GM18858 (cell line): ENCODE measurements around the gene TBC1D22A.
A peak's percentile ranks its signal among the peaks of the same experiment; 100 is the strongest.

Source experiments
- ATAC-seq: cut with Tn5 transposase; IDR thresholded peaks from one replicate; pipeline ENCODE4 v1.9.1; 2021; ENCODE audit not compliant: unreplicated experiment

TBC1D22A gene

GRCh38 chr22:46983046-46983445 is 220.6 kb downstream of the TBC1D22A start:
- no peak for ATAC-seq

DNA sequence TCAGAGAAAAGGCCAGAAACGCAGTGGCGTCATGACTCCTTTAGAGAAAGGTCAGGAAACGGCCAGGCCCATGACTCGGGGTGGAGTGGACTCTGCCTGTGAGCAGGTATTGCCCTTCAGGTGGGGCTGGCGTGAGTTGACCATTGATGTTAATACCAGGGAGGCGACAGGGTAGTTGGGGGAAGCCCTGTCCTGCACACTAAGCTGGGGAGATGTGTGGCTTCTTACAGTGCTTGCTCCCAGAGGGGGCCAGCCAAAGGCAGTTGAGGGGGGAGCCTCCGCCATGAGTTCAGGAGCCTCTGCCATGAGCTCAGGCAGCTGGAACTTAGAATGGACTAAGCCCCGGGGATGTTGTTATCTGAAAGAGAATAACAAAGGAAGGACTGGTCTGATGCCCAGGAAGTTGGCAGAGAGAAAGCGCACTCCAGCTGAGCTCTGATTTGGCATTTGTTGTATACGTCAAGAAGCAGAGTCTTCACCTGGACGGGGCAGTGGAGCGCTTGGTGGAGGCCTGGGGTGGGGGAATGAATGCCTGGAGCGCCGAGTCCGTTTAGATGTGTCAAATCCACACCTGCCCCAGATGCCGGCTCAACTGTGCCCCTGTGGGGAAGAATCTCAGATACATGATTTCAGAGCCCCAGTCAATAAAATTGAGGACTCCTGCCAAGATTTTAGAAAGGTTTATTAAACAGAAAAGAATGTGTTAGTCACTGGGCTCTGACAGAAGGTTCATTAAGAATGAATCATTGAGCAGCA is 222.5 kb downstream of the TBC1D22A start:
- ATAC-seq = no peak

DNA sequence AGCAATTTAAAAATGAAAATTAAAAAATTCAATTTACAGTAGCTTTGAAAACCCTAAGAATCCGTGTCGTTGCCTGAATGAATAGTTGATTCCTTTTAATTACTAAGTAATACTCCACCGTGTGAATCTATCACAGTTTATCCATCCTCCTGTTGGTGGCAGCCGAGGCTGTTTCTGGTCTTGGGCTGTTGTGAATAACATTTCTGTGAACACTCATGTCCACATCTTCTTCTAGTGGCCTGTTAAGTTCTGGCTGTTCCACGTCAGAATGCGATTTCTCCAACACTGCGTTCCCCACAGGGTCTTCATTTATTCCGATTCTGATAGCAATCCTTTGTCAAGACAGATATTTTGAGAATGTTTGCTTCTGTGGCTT is 223.0 kb downstream of the TBC1D22A start:
- ATAC-seq = no peak

GRCh38 chr22:46986788-46987187 is 224.3 kb downstream of the TBC1D22A start:
- no peak for ATAC-seq

- no peak for ATAC-seq
Observed at GRCh38 chr22:46990937-46991550, 228.6 kb downstream of the TBC1D22A start.

- ATAC-seq = no peak
Observed at GRCh38 chr22:46991666-46992065, 229.2 kb downstream of the TBC1D22A start.

- ATAC-seq = no peak
Observed at GRCh38 chr22:46992121-46992731, 229.8 kb downstream of the TBC1D22A start.

- no peak for ATAC-seq
Observed at GRCh38 chr22:46993633-46994032, 231.2 kb downstream of the TBC1D22A start.

DNA sequence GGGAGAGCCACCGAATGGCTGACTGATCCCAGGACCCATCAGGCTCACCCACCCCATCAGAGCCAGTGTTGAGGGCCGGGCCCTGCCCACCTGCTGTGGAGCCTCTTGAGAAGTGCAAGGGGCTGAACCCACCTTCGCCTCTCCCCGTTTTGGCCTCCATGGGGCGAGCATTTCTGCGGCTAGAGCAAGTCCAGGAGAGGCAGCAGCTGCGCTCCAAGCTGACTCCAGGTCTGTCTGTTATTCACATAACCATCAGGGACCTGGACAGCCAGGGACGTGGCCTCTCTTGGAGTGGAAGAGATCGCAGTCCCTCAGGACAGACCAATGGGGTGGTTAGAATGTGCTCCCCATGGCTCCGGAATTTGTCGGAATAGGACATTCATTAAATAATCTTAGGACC is 231.8 kb downstream of the TBC1D22A start:
- no peak for ATAC-seq

- no peak for ATAC-seq
Observed at GRCh38 chr22:46994983-46995382, 232.5 kb downstream of the TBC1D22A start.

GRCh38 chr22:46995501-46996360 is 233.3 kb downstream of the TBC1D22A start:
- ATAC-seq = no peak

DNA sequence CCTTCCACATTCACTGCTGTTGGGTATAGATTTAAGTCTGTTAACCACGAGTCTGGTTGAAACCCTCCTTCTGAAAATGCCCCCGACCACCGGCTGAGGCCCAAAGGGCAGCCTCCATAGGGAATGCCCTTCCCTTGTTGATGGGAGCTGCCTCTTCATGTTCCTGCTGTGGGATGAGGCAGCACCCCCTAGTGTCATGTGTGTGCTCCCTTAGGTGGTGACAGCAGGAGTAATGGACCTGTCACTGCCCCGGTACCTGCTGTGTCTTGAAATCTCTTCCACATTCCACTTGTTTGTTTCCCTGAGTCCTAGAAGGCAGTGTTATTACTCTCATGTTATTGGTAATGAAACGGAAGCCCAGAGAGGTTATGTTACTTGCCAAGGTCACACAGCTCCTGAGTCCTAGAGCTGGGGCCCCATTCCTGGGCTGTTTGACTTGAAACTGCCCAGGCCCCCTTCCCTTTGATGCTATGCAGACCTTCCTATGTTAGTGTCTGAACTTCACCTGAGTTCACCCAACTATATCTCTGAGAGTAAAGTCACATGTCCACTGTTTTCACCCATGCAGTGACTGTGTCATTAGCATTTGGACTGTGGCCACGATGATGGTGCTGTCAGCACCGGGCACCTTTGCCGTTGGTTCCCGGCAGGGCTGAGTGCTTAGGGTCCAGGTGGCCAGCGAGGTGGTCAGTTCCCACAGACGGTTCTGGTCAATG is 234.3 kb downstream of the TBC1D22A start:
- no peak for ATAC-seq

GRCh38 chr22:46997311-46997970 is 235.0 kb downstream of the TBC1D22A start:
- ATAC-seq = no peak

- no peak for ATAC-seq
Observed at GRCh38 chr22:46998331-46998730, 235.9 kb downstream of the TBC1D22A start.

- ATAC-seq = no peak
Observed at GRCh38 chr22:47000256-47000655, 237.8 kb downstream of the TBC1D22A start.

GRCh38 chr22:47000888-47001287 is 238.4 kb downstream of the TBC1D22A start:
- ATAC-seq = peak; percentile 35

DNA sequence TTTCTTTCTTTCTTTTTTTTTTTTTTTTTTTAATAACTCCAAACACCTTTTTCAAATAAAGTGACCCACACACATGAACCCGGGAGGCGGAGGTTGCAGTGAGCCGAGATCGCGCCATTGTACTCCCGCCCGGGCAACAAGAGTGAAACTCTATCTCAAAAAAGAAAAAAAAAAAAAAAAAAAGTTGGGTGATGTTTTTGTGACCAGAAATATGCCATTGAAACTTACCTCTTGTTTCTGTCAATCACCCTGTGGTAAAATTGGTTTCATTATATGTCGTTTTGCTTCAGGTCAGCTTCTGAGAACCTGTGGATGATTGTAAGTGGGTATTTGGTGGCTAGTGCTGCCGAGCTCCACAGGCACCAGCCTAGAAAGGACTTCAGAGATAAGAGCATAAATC is 238.8 kb downstream of the TBC1D22A start:
- peak; percentile 64 for ATAC-seq

DNA sequence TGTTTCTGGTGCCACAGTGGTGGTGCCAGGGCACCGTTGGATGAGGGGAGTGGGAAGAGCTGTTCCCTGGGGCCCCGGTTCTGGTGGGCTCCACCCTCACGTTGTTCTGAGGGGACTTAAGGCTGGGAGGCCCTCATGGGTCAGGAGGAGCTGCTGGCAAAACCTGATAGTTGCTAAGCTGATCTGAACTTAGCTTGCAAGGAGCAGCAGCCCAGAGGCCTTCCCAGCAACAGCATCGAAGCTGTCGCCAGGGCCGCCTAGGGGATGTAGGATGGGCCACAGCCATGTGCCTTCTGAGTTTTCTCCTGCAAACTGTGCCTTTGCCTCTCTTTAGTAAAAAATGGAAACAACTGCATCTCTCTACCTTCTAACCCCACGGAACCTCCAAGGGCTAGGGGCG is 240.2 kb downstream of the TBC1D22A start:
- ATAC-seq = no peak

DNA sequence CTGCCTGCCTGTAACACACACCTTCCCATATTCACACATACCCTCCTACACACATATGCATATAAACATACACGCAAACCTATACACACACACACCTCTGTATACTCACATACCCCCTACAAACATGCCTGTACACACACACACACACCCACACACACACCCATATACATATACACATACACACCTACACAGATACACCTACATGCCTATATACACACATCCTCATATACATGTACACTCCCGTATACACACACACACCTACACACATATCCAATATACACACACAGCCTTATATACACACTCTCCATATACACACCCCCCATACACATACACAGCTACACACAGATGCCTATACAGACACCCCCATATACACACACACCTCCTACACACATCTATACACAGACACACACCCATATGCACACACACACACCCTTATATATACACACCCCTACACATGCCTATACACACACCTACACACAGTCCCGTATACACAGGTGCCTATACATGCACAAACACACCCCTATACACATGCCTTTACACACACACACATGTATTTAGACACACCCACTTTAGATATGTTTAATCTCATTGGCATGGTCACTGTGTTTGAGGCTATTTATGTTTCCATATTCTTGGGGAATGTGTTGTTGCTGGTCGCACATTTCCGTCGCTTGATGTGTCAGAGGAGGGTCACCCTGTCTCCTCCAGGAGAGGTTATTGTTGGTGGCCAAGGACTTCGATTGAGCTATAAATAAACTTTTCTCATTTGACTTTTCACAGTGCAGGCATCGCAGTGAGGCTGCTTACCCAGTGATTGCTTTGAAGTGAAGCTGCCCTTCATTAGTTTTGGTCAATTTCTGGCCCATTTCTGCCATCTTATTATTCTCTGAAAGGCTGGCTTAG is 243.3 kb downstream of the TBC1D22A start:
- ATAC-seq = no peak
